ENCODE data around the gene CCT2.

The CCT2 gene

DNA sequence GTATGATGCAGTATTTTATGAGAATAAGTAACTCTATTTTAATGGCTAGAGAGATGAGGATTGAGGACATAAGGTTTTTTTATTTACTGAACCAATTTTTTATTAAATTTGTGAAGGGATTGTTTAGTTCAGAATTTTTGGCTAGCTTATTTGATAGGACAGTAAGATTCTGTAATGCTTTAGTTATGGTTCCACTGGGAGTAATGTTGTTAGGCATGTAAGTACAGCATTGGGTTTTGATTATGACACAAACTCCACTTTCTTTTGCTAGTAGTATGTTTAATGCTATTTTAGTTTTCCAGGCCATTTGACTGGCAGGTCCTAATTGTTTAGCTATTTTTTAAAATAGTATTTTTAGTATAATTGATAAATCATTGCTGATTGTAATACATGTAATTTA lies 59.3 kb downstream of the CCT2 start:
- ChIA-PET CTCF (interaction anchor here (0.6 to 1.0 kb wide), 2 partner anchors 13 to 22 kb away, joined by 3 to 4 read pairs; no protein-coding TSS in a partner anchor), POLR2A (no interaction called here)

GRCh38 chr12:69645031-69645430 lies 59.8 kb downstream of the CCT2 start:
- DNase-seq (ENCODE audit: extremely low spot score) = no peak
- no peak for TF ChIP-seq ZNF384 (IDR thresholded peaks at IDR 0.05)
- no peak for TF ChIP-seq ELF4 (IDR thresholded peaks at IDR 0.05)
- TF ChIP-seq FOXM1 (IDR thresholded peaks at IDR 0.05; ENCODE audit: borderline replicate concordance) = no peak
- no peak for TF ChIP-seq CTBP1 (IDR thresholded peaks at IDR 0.05; ENCODE audit: borderline replicate concordance)
- POLR2A ChIA-PET = no interaction called here
- CTCF ChIA-PET = no interaction called here

More for the DNA sequence above, 59.3 kb downstream of the CCT2 start:
- TF ChIP-seq CTBP1 (IDR thresholded peaks at IDR 0.05; ENCODE audit: borderline replicate concordance) (no peak), SP1 (IDR thresholded peaks at IDR 0.05) (no peak), FOXA1 (IDR thresholded peaks at IDR 0.05) (no peak), NFRKB (IDR thresholded peaks at IDR 0.05) (no peak), LEF1 (IDR thresholded peaks at IDR 0.05; ENCODE audit: borderline replicate concordance) (no peak), TARDBP (IDR thresholded peaks at IDR 0.05) (no peak), SUZ12 (IDR thresholded peaks at IDR 0.05) (no peak), ELF4 (IDR thresholded peaks at IDR 0.05) (no peak), HDGF (IDR thresholded peaks at IDR 0.05; ENCODE audit: borderline replicate concordance) (no peak), FOXK2 (IDR thresholded peaks at IDR 0.05) (no peak), ARNT (IDR thresholded peaks at IDR 0.05) (no peak)
- TF ChIP-seq, protein P1, sequence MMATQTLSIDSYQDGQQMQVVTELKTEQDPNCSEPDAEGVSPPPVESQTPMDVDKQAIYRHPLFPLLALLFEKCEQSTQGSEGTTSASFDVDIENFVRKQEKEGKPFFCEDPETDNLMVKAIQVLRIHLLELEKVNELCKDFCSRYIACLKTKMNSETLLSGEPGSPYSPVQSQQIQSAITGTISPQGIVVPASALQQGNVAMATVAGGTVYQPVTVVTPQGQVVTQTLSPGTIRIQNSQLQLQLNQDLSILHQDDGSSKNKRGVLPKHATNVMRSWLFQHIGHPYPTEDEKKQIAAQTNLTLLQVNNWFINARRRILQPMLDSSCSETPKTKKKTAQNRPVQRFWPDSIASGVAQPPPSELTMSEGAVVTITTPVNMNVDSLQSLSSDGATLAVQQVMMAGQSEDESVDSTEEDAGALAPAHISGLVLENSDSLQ (IDR thresholded peaks at IDR 0.05) = no peak
- DNase-seq (ENCODE audit: extremely low spot score) = no peak

DNA sequence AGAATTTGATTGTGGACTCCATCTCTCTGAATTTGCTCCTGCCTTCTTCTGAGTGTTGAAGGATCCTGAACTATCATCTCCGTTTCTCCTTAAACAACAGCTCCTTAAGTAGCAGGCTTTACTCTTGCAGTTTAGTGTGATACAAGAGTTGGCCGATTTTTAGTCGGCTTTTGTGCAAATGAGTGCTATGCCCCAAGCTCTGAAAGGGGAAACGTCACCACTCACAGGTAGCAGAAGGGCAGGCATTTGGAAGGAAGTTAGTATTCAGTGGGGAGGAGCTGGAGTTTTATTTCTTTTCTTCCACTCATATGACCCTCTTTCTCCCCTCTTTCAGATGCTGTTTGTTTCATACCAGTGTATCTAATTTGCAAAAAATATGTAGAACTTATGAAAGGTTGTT lies 61.9 kb downstream of the CCT2 start:
- no peak for TF ChIP-seq TARDBP (IDR thresholded peaks at IDR 0.05)
- TF ChIP-seq SP1 (IDR thresholded peaks at IDR 0.05) = no peak
- no peak for TF ChIP-seq LEF1 (IDR thresholded peaks at IDR 0.05; ENCODE audit: borderline replicate concordance)
- ChIA-PET POLR2A (no interaction called here), CTCF (interaction anchor here (0.6 kb wide), 1 partner anchor 270 kb away, joined by 4 read pairs; no protein-coding TSS in a partner anchor)
- no peak for DNase-seq (ENCODE audit: extremely low spot score)

GRCh38 chr12:69648476-69648875 lies 63.2 kb downstream of the CCT2 start:
- CTCF ChIA-PET = interaction anchor here (2.0 kb wide), 1 partner anchor 9 kb away, joined by 8 read pairs; no protein-coding TSS in a partner anchor
- no peak for DNase-seq (ENCODE audit: extremely low spot score)
- TF ChIP-seq L3MBTL2 (conservative IDR thresholded peaks at IDR 0.05) = no peak
- TF ChIP-seq ARNT (IDR thresholded peaks at IDR 0.05) = no peak
- no peak for TF ChIP-seq ZNF384 (IDR thresholded peaks at IDR 0.05)
- POLR2A ChIA-PET = no interaction called here

- POLR2A ChIA-PET = no interaction called here
- CTCF ChIA-PET = interaction anchor here (2.0 kb wide), 1 partner anchor 10 kb away, joined by 8 read pairs; no protein-coding TSS in a partner anchor
- TF ChIP-seq TARDBP (IDR thresholded peaks at IDR 0.05) (no peak), FOXA1 (IDR thresholded peaks at IDR 0.05) (no peak), FOXM1 (IDR thresholded peaks at IDR 0.05; ENCODE audit: borderline replicate concordance) (no peak), NFRKB (IDR thresholded peaks at IDR 0.05) (no peak), SP1 (IDR thresholded peaks at IDR 0.05) (no peak), SUZ12 (IDR thresholded peaks at IDR 0.05) (no peak), ELF4 (IDR thresholded peaks at IDR 0.05) (no peak), HDGF (IDR thresholded peaks at IDR 0.05; ENCODE audit: borderline replicate concordance) (no peak), LEF1 (IDR thresholded peaks at IDR 0.05; ENCODE audit: borderline replicate concordance) (no peak), L3MBTL2 (conservative IDR thresholded peaks at IDR 0.05) (no peak), FOXK2 (IDR thresholded peaks at IDR 0.05) (no peak), CTBP1 (IDR thresholded peaks at IDR 0.05; ENCODE audit: borderline replicate concordance) (no peak)
- no peak for DNase-seq (ENCODE audit: extremely low spot score)
Observed at GRCh38 chr12:69649529-69649928, 64.3 kb downstream of the CCT2 start.
